Upper lobe of right lung (tissue), 1 donor: ENCODE measurements around the gene TRIP6. TPM values are rescaled to one million over a fixed set of nuclear protein-coding genes. Genes with fewer than 3 reads are reported as not detected.

ENCODE experiments used
- ATAC-seq: fragments of 200-7000 bp; cut with Tn5 transposase; one replicate; pipeline ENCODE4 v1.9.1; 2020; ENCODE audit warnings: mild to moderate bottlenecking, moderate library complexity
- DNase-seq: peaks from one replicate; pipeline ENCODE4 v3.0.0-alpha.2; 2020
- H3K27ac ChIP-seq: fragments of 200-600 bp; one replicate; pipeline ENCODE4 v1.8.0; 2022
- H3K27me3 ChIP-seq: fragments of 200-600 bp; one replicate; pipeline ENCODE4 v1.8.0; 2022; ENCODE audit warnings: mild to moderate bottlenecking
- H3K36me3 ChIP-seq: fragments of 200-600 bp; one replicate; pipeline ENCODE4 v1.8.0; 2022
- H3K4me1 ChIP-seq: fragments of 200-600 bp; one replicate; pipeline ENCODE4 v1.8.0; 2022
- H3K4me3 ChIP-seq: fragments of 200-600 bp; one replicate; pipeline ENCODE4 v1.8.0; 2022; ENCODE audit warnings: mild to moderate bottlenecking
- H3K9me3 ChIP-seq: fragments of 200-600 bp; one replicate; pipeline ENCODE4 v1.8.0; 2022
- CTCF ChIP-seq: fragments of 200-600 bp; IDR thresholded peaks from one replicate; pipeline ENCODE4 v1.8.0; 2022; ENCODE audit warnings: antibody characterized with exemption
- intact Hi-C: fragments of 100-400 bp; cut with DNase I; formaldehyde crosslinking; loops from one replicate; pipeline ENCODE4 v1.11.0; 2022
- total RNA-seq: library from RNA; stranded (reverse); fragmentation: NEBNext Ultra II Directional; extraction: Animal tissue kit (Norgen Biotek cat#: 25700); gene quantifications from one replicate; pipeline ENCODE4 v1.2.1, GENCODE V29; 2021
- donor health status: DM: no; HTN: yes; CAD: no; lungs with severe emphysema.

TRIP6 gene
- total RNA-seq, 1 donor from 2014 or later, result 65.3 TPM

GRCh38 chr7:100865372-100865911 lies 1.7 kb upstream of the TRIP6 start:
- intact Hi-C loops, result no loop called here
- ATAC-seq, result no peak
- Histone ChIP-seq H3K9me3 (no peaks in the 10 kb centered on the region), H3K27me3 (no peaks in the 10 kb centered on the region), H3K4me3 (peak overlapping the region; percentile 88), H3K36me3 (peaks cover 18% of the 10 kb centered on the region), H3K4me1 (peaks cover 35% of the 10 kb centered on the region), H3K27ac (peak overlapping the region; percentile 97)
- DNase-seq, result no peak
- TF ChIP-seq CTCF, result no peak

- Histone ChIP-seq H3K9me3 (no peaks in the 10 kb centered on the region), H3K27ac (peak overlapping the region; percentile 97), H3K4me3 (peak overlapping the region; percentile 88), H3K36me3 (peaks cover 18% of the 10 kb centered on the region), H3K4me1 (peaks cover 35% of the 10 kb centered on the region), H3K27me3 (no peaks in the 10 kb centered on the region)
- DNase-seq, result peak; percentile 93
- intact Hi-C loops, result no loop called here
- ATAC-seq, result peak; percentile 71
- no peak for TF ChIP-seq CTCF
These were observed 1.1 kb upstream of the TRIP6 start for GRCh38 chr7:100865938-100866728.

DNA sequence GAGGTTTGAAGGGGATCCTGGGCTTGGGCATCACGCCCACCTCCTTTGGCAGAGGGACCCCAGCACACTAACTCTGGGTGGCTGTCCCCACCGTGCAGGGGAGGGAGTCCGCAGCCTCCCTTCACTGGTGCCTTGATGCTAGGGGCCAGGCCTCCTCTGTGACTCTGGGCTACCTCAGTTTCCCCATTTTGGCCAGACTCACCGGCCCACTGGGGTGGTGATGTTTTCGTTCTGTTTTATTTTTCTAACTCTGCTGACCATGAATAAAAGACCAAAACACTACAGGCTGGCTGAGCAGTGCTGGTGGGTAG lies 503 bp upstream of the TRIP6 start:
- ATAC-seq, result no peak
- TF ChIP-seq CTCF, result no peak
- intact Hi-C loops, result no loop called here
- no peak for DNase-seq
- peak overlapping the region; percentile 88 for H3K4me3 ChIP-seq
- H3K36me3 ChIP-seq, result peaks cover 18% of the 10 kb centered on the region
- peaks cover 35% of the 10 kb centered on the region for H3K4me1 ChIP-seq
- H3K27ac ChIP-seq, result peak overlapping the region; percentile 97
- no peaks in the 10 kb centered on the region for H3K27me3 ChIP-seq
- no peaks in the 10 kb centered on the region for H3K9me3 ChIP-seq

DNA sequence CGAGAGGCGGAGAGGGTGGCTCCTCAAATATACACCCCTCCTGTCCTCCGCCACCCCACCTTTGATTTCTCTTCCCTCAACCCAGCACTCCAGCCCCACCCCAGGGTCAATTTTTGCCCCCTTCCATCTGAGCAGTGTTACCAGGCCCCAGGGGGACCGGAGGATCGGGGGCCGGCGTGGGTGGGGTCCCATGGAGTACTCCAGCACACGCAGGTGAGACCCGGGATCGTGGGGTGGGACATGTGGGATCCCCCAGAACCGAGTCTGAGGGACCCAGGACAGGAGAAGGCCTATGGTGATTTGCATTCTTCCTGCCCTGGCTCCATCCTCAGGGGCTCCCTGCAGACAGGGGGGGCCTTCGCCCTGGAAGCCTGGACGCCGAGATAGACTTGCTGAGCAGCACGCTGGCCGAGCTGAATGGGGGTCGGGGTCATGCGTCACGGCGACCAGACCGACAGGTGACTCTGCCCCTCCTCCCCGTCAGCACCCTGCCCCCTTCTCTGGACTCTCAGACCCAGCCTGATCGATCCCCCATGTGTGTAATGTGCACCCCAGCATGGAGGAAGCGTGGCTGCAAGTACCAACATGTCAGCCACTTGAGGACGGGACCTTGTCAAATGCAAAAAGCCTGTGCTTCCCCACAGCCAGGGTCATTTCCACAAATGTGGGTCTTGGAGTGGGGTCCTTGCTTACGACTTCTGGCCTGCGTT lies 744 bp downstream of the TRIP6 start:
- H3K4me3 ChIP-seq, result peak overlapping the region; percentile 88
- DNase-seq, result no peak
- H3K9me3 ChIP-seq, result no peaks in the 10 kb centered on the region
- peak overlapping the region; percentile 97 for H3K27ac ChIP-seq
- H3K4me1 ChIP-seq, result peaks cover 35% of the 10 kb centered on the region
- intact Hi-C loops, result no loop called here
- H3K27me3 ChIP-seq, result no peaks in the 10 kb centered on the region
- no peak for TF ChIP-seq CTCF
- peaks cover 19% of the 10 kb centered on the region for H3K36me3 ChIP-seq
- ATAC-seq, result peak; percentile 0

DNA sequence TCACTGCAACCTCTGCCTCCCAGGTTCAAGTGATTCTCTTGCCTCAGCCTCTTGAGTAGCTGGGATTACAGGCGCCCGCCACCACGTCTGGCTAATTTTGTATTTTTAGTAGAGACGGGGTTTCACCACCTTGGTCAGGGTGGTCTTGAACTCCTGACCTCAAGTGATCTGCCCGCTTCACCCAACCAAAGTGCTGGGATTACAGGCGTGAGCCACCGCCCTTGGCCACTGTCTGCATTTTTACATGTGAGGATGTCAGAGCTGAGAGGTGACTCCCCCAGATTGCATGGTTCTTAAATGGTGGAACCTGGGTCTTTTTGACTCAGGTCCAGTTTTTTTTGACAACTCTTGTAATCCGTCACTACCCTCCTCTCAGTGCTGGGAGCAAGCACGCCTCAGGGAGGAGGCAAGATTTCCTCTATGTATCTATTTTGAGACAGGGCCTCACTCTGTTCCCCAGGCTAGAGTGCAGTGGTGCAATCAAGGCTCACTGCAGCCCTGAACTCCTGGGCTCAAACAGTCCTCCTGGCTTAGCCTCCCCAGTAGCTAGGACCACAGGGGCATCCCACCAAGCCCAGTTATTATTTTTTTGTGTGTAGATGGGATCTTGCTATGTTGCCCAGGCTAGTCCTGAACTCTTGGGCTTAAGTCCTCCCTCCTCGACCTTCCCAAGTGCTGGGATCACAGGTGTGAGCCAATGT lies 6.6 kb downstream of the TRIP6 start:
- Histone ChIP-seq H3K4me3 (peak overlapping the region; percentile 93), H3K9me3 (no peaks in the 10 kb centered on the region), H3K36me3 (peaks cover 39% of the 10 kb centered on the region), H3K27me3 (no peaks in the 10 kb centered on the region), H3K27ac (peak overlapping the region; percentile 90), H3K4me1 (peaks cover 38% of the 10 kb centered on the region)
- intact Hi-C loops, result no loop called here
- DNase-seq (no peak), ATAC-seq (no peak)
- no peak for TF ChIP-seq CTCF
